NCI-H1436 (cell line): Measurements from ENCODE around the gene ADGRV1.

Source experiments
- DNase-seq: peaks from one replicate; lab custom pipeline; 2025; lab: John Stamatoyannopoulos, UW

The ADGRV1 gene

DNA sequence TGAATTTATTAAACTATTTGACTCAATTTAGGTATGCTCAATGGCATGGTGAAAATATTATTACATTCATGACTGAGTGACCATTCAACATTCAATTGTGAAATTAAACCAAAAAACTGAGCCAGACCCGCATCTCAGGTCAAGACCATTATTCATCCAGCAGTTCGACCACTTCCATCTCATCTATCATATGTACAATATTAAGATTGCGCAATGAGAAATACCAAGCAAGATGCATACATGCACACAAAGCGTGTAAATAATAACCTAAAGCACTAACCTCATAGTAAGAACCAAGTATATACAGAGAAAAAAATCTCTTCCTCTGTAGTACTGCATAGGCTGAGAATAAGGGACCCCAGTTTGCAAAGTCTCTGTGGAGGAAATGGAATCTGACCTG, 310.2 kb downstream of the ADGRV1 start:
- no peak for DNase-seq

DNA sequence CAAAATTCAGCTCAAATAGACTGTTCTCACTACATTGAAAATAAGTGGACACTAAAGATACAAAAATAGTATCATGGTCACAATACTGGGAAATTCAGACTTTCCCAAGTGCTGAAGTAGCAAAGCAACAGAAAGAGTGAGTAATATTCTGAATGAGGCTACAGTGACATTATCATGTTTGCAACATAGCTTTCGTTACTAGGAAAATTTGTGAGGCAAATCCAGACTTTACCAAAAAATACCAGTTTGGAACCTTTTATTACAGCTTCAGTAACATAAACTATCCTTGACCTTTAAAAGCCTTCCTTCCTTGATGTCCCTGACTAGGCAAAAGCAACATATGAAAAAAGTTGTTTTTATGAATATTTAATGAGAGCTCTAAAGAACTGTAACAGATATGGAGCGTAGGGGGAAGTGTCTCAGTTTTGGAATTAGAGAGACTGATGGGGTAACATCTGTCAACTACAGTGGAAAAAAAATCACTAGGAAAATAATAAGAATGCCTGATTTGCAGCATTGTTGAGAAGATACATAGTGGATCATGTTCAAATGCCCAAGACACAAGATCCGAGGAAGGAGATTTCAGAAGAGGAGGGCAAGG, 312.9 kb downstream of the ADGRV1 start:
- no peak for DNase-seq

DNA sequence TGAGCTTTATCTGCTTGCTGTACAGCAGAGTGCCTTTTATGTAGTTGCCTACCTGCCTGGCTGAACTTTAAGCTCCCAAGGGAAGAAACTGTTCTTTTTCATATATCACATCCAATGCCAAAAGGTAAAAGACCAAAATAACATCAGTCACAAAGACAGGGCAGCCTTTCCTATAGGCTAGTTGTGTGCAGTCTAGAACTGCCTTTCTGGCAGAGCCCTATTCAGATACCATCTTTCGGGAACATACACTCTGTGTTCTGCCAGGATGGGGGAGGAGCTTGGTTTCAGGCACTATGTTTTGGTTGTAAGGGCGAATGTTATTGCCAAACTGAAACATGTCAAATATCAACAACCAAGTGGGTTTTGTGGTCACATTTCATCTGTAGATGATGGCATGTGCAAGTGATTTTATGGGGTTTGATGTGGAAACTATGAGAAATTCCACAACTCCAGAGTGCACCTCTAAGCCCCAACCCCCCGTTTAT, 314.5 kb downstream of the ADGRV1 start:
- no peak for DNase-seq

DNA sequence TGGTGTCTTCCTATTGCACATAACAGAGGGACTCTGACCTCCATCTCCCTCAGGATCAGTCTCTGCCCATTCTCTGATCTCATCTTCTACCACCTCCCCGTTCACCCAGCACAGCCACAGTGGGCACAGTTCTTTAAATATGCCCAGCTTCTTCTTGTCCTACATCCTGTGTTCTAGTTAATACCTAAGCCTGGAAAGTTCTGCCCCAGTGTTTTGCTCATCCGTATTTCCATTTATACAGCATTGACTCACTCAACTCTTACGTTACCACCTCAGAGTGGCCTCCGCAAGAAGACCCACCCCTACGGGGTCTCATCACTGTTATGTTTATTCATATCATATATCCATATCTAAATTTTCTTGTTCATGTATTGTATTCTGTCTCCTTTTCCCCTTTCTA, 315.5 kb downstream of the ADGRV1 start:
- no peak for DNase-seq

DNA sequence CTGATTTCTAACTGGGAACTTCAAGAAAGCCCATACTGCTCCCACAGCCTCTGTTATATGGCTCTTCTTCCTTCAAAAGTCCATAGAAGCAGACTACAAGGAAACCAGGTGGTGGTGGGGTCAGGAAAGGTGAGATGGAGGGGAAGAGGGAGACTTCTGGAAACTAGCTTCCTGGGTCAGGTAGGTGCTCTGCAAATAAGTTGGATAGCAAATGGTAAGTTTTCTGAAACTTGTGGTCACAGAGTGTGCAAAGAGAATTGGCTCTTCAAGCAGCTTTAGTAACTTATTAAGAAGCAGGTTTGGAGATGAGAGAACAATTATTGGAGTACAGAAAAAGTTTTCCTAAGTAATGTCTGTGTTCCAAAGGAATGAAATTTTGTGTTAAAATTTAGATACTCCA, 316.9 kb downstream of the ADGRV1 start:
- DNase-seq, result no peak

DNA sequence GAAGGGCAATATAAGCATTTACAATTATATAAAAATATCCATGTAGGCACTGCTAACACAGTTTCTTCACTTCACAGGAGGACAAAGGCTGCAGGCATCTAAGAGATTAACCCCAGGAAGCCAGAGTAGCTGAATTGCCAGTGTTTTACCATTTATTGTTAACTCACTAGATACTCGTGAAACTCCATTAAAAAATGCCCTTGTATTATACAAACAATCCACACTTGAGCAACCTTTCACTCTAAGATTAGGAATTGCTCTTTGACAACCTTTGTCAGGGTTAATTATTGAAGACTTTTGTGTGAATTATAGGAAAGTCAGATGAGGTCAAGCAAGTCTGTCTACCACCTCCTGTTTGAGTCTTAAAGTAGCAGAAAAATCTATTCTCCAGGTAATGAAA, 317.8 kb downstream of the ADGRV1 start:
- DNase-seq, result no peak

DNA sequence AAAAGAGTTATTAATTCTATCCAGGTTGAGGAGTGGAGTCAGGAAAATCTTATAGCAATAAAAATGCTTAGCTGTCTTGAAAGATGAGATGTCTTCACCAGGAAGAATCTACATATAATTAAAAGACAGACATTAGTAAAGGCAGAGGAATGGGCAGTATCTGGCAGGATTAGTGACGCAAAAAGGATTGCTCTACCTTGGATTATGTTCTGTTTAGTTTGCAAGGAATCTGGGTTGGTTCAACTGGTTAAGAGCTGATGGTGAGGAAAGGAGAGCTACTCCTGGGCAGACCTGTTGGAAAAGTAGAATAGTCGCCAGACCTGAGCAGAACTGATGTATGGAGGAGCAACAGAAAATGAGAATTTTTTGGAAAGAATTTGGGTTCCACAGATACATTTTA, 318.5 kb downstream of the ADGRV1 start:
- DNase-seq, result no peak

DNA sequence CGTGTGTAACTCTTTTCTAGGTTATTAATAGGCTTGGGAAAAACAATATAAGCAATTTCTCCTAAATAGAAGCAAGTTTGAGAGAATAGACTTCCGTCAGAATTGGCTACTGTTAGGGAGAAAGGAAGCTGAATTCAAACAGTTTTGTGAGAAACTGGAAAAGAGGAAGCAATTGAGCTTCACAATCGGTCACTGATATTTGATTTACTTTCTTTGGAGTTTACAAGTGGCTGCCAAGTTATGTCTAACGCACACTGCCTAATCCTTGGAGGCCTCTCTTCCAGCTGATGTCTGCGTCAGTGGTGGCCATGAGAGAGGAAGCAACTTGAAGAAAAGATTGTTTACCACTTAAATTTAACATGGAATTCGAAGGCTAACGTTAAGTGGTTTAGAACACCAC, 319.5 kb downstream of the ADGRV1 start:
- no peak for DNase-seq

DNA sequence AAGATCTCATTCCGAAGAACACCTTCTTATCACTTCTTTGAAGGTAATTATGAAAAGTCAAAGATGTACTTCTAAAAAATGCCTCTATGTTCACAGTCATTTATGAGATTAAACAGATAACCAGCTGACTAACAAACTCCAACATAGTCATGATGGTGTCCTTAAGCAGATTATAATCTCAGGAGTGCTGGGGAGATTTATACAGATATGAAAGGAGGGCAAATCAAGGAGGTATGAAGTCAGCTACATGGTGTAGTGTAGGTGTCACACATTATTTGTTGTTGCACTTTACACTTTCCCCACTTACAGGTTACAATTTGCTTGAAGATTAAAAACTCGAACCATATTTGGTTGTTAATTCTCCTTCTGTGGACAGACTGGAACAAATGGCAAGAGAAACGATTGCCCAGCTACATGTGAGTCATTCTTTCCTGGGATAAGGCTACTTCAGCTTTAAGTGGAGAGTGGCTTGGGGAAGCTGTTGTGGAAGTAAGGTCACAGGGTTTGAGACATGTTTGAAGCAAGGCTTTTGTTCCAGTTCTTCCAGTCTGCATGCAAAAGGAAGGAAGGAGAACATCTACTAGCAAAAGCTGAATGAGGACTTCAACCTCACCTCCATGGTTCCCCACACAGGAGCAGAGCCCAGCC, 320.1 kb downstream of the ADGRV1 start:
- no peak for DNase-seq

DNA sequence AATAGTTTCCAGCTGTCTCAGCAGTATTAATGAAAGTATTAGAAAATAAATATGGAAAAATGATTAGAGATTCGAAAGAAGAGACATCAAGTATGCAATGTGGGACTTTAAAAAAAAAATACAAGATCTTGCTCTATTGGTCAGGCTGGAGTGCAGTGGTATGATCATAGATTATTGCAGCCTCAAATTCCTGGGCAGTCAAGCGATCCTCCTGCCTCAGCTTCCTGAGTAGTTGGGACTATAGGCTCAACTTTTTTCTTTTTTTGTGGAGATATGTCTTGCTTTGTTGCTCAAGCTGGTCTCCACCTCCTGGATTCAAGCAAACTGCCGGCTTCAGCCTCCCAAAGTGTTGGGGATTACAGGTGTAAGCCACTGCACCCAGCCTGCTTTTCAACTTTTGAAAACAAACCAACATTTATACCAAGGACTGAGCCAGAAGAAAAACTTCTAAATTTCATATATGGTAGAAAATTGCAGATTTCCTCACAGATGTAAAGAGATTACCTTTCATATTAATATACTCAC, 323.1 kb downstream of the ADGRV1 start:
- no peak for DNase-seq

DNA sequence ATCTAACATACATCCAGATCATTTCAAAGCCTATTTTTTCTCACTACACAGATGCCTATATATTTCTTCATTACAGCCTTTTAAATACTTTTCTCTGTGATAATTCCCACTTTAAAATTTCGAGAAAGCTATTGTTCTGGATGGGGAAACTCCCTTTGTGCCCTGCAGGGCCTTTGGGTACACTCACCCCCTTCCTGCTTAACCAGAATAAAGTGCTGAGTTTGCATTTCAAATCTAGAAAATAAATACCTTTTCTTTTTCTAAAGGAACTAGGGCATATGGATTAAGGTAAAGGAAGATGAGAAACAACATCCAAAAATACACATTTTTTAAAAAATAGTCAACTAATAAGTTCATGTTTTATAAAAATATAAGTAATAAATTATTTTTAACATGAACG, 323.9 kb downstream of the ADGRV1 start:
- no peak for DNase-seq

DNA sequence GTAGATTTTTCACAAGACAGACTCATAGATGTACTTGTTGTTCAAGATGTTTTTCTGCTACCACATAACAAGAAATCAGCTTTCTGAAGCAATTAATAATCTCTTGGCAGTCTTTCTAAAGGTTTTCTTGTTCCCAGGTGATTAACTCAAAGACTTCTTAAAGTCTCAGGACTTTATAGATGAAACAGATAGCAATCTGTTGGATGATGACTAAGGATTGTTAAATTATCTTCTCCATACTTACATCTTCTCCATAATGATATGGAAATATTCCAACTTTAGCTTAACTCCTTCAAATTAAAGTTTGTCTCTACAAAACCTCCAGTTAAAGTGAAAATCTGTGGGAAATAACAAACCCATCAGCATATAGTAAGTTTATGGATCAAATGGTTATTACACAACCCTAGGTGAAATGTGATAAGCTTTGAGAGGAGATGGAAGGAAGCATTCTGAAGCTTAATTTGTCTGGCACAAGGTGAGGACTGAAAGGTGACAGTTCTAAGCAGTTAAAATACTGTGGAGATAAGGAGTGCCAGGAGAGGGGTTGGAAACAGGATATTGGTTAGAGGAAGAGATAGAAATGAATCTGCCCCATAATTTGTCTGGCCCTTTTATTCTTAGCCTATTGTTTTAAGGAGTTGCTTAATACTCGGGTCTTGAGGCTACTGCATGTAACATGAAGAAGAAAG, 326.7 kb downstream of the ADGRV1 start:
- DNase-seq, result no peak

DNA sequence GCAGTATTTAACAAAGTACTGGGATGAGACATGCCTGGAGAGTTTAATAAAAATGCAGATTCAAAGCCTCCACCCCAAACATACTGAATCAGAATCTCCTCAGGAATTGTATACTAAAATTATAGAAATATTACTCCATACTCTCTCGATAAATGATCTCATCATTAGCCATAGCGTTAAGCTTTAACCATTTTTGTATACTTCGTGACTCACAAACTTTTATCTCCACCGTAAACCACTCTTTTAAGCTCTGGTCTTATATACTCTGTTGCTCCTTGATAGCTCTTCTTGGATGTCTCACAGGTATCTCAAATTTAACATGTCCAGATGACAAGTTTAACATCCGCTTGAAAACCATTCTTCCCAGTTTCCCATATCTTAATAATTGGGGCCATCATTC, 327.8 kb downstream of the ADGRV1 start:
- no peak for DNase-seq

DNA sequence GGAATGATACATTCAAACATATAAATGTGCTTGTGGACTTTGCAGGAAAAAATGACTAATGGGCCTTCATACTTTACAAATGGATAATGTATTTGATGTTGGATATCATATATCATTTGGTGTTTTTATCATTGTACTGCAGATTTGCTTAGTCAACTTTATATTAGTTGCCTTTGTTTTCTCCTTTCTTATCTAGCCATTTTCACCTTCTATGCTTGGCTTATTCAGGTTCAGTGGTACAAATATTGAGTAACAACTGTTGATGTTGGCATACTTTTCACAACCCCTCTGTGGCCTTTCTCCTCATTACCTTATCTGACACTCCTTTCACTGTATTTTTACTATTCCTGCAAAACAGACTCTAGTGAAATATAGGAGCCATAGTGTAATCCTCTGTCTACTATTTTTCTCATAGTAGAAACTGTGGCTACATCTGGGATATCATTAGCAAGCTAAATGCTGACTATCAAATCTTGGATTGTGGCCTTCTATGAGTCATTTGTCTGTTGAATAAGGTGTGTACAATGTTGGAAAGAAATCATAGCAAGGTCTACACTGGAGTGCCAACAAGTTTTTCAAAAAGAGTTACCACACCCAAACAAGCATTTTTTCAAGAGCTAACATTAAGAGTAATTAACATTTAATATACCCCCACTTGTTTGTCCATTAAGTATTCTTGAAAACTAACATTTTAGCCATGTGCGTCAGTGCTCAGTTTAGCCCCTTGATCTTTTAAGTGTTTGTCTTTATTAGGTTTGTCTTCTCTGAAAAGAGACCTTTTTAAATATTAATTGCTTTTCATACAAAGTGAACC, 330.1 kb downstream of the ADGRV1 start:
- DNase-seq, result no peak

DNA sequence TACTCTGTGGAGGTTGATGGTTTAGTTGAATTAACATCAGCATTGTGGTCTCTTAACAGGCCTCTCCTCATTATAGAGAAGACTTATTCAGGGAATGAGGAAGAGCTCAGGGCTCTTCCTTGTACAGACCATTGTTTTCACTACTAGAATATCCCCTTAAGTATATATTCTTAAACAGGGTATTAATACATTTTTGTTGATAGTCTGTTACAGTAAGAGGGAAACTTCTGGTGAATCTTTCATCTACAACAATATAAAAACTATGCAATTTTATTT, 330.7 kb downstream of the ADGRV1 start:
- DNase-seq, result no peak

DNA sequence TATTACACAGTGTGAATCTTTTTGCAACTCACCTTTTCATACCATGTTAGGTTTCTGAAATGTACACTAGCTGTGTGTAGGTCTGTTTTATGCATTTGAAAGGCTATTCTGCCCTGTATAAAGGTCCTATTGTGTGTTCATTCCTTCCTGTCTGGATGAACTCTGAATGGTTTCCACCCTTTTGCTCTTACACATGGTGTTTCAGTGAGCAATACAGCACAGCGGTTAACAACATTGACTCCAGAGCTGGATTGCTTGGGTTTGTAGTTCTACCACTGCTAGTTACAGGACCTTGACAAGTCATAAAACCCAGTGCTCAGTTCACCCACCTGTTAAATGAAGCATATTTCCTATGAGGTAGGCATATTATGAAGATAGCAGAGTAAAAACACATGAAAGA, 331.6 kb downstream of the ADGRV1 start:
- DNase-seq, result no peak

DNA sequence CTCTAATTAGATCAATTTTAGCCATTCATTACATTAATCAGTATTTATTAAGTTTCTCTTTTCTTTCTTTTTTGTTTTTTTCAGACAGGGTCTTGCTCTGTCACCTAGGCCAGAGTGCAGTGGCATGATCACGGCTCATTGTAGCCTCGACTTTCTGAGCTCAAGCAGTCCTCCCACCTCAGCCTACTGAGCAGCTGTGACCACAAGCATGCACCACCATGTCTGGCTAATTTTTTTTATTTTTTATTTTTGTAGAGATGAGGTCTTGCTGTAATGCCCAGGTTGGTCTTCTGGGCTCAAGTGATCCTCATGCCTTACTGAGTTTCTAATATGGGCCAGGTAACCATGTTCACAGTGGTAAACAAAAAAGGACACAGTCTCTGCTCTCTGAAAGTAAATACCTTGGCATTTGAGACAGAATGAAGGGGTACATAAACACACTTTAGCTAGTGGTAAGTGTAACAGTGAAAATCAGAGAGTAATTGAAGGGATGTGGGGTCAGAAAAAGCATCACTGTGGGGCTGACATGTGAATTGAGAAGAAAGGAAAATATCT, 336.3 kb downstream of the ADGRV1 start:
- no peak for DNase-seq

DNA sequence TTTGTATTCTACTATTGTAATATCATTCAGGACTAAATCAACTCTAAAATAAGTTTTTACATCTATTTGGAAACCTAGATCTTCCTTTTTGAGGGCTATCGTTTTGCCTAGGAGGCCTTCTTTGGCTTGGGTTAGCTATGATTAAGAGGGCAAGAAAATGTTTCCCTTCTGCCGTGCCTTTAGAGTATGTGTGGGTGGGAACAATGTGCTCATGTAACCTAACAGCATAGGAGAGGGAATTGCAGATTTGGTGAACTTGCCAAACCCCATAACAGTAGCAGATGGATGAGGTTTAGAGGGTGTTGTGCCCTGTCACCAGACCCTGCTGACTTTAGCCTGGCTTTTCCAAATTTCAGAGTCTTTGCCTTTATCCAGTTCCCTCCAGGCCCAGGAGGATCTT, 339.0 kb downstream of the ADGRV1 start:
- no peak for DNase-seq

DNA sequence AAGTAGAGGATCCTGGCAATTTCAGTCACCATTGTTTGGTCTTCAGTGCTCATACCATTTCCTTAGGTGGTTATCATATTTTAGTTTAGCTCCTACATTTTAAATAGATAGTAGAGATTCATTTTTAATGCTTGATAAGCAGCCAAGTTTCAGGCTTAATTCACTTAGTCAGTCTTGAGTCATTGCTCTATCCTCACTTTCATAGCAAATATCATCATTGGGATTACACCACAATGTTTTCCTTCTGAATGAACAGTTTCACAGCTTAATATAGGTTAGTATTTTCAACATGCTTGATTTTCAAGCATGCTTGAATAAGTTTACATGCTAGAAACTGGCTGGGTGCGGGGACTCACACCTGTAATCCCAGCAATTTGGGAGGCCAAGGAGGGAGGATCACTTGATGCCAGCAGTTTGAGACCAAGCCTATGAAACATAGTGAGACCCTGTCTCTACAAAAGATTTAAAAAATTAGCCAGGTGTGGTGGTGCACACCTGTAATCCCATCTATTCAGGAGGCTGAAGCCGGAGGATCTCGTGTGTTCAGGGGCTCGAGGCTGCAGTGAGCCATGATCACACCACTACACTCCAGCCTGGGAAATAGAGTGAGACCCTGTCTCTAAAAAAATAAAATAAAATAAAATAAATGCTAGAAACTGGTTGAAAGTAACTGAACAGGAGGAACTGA, 339.9 kb downstream of the ADGRV1 start:
- DNase-seq, result no peak

DNA sequence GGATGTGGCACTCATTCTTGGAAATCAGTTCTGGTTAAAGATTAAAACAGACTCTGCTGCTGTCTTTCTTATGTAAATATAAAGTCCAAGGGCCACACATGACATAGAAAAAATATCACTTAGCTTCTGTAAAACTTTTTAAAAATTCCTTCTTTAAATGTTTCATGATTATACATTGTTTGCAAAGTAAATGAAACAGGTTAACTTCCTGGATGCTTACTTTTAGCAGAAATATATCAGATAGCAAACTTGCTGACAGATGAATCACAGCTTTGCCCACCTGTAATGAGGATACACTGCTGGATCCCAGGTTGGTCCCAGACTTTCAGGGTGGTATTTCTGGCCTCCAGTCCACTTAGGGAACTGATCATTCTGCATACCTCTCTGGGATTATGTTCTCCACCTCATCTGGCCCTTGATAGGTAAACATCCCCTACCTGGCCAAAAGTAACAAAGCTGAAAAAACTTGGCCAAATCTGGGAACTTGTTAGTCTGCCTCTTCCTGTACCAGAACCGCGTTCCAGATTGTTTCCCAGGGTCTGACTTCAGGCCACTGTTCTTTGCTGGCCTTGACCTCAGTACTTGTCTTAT, 340.5 kb downstream of the ADGRV1 start:
- no peak for DNase-seq

DNA sequence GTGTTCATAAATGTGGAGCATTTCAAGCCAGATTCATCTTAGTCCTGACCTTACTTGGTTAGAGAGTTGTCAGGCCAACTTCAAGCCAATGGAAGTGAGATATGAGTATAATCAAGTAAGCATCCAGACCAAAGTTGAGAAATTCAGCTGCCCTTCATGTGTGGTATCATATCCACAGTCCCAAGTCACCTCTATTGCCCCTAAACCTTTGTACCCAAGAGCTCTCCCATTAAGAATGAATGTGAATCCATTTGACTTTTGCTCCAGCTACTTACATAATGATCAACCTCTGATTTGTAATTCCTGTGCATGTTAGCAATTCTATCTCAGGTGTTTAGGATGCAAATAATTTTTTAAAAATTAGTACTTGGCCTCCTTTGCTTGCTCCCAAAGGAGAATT, 342.7 kb downstream of the ADGRV1 start:
- DNase-seq, result no peak
